GM18526 (cell line): Measurements from ENCODE around the gene EHBP1.

Source experiments
- POLR2A ChIP-seq: IDR thresholded peaks from 3 replicates; pipeline ENCODE4 v1.6.1; 2011; ENCODE audit not compliant: insufficient read length; ENCODE audit errors: extremely low read depth

Gene EHBP1

DNA sequence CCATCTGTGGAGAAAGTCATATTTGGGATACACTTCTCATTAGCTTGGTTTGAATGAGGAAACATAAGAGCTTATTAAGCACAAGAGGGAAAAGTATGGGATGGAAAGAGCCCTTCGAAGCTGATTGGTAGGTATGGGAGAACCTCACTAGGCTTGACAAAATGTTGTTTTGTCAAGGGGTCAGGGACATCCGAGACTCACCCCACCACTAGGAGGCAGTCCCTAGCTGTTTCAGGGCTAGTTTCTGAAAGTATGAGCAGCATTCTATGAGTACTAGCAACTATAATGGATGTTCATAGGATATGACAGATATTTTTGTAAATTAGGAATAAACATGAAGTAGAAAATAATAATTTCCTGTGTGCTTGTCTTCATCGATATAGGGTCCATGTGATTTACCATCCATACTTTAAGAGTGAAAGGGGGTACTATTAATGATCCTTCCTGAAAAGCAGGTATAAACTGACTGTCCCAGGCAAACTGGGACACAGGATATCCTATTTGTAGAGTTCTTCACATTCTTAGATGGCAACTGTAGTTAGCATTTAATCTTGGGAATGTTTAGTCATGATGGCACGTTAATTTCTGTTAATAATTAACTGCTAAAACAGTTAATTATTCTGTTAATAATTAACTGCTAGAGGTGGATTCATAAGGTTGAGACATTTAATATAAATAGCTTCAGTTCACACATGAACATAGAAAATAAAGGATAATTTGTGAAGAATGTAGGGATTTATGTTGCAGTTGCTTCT is 373.5 kb downstream of the EHBP1 start:
- no peak for TF ChIP-seq POLR2A

DNA sequence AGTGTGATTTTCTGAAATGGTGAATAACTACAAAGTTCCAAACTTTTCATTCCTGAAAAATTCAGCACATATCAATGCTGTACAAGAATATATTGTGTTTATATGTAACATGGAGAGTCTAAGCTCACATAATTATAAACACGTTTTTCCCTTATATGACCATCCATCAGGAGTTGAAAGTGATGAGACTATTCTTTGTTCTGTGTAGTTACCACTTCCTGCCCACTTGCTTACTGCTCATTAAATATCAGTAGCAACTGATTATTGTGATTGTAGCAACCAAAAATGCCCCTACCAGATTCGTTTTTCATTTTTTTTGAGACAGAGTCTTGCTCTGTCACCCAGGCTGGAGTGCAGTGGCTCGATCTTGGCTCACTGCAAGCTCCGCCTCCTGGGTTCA is 375.9 kb downstream of the EHBP1 start:
- TF ChIP-seq POLR2A, result no peak

DNA sequence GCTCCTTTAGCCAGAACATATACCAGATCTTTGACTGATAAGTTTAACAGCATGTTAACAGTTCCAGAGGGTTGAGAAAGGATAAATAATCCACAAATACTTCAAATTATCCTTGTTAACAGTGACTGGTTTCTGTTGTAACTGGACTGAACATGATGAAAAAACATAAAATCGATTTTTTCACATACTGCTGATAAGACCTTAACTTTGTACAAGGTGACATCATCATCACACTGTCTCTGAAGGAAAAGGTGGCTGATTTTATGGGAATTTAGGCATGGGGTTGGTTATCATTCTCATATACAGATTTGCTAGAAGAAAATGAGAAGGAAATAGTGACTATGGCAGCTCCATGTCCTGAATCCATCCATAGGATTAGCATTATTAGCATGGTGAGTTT is 381.2 kb downstream of the EHBP1 start:
- no peak for TF ChIP-seq POLR2A

DNA sequence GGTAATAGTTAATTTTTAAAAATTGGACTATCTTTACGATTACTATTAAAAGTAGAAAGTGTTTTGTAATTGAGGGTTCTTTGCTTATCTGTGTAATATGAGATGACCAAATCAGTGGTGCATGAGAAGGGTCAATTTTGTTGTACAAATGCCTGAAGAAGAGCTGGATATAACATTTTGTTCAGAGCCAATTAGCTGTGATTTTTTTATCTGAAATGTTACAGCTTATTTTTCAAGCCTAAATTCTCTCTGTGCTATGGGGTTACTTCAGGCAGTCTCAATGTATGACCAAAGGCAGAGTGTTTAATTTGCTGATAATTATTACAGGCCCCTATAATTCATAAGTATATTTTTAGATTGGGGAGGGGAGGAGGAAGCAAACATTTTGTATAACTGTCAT is 386.9 kb downstream of the EHBP1 start:
- no peak for TF ChIP-seq POLR2A

DNA sequence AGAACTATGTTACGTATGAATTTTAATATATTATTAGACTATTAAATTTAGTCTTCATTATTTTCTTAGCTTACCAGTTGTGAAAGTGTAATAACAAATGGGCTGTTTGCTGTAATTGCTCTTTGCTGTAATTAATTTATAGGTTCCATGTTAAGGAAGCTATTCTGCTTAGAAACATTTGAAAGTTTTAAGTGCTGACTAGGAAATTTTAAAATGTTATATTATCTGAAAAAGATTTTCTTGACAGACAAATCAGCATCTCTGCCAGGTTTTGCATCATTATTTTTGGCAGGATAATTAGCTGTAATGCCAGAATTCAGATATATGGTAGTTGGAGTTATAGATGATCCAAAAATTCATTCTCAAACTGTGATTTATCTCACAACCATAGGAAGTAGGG is 387.3 kb downstream of the EHBP1 start:
- TF ChIP-seq POLR2A, result no peak

DNA sequence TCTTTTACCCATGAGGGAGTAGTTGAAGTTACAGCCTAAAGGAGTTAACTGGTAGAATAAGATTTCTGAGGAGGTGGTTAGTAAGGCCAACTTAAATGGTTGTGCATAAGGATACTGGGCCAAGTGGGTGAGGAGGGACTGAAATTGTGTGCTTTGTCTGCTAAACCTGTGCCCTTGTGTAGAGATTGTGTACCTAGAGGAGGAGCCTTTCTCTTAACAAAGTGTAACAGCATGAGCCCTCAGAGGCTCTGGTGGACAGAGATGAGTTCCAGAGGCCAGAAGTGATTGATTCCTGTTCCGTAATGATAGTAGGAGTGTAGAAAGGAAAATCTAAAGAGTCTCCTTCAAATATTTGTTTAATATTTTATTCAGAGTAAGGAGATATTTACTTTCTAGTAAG is 388.0 kb downstream of the EHBP1 start:
- no peak for TF ChIP-seq POLR2A
